Spleen (tissue), 11 donors: ENCODE results near the gene AKT1. TPM values are rescaled to one million over a fixed set of nuclear protein-coding genes. Genes with fewer than 3 reads are reported as not detected.

Experiments
- DNase-seq: peaks from one replicate; pipeline ENCODE4 v3.0.0-alpha.2; 2020
- H3K27ac ChIP-seq, 8 donors: fragments of 200-600 bp; sonication (generic) in 7 of 8; 1 replicate in 4 of 8; 2 replicates in 4 of 8; pipeline versions ENCODE4 v1.5.0 to v1.8.0; 2016 to 2021; ENCODE audit warnings: inconsistent platforms in 4 of 8, mild to moderate bottlenecking in 4 of 8, moderate library complexity in 1 of 8
- H3K27me3 ChIP-seq, 7 donors: fragments of 200-600 bp; sonication (generic) in 6 of 7; replicated peaks in 1 of 7; 1 replicate in 4 of 7; 2 replicates in 3 of 7; pipeline versions ENCODE4 v1.5.0 to v1.8.0; 2016 to 2021; ENCODE audit warnings: inconsistent platforms in 3 of 7, mild to moderate bottlenecking in 1 of 7
- H3K36me3 ChIP-seq, 6 donors: fragments of 200-600 bp; sonication (generic) in 5 of 6; 1 replicate in 4 of 6; 2 replicates in 2 of 6; pipeline versions ENCODE4 v1.5.0 to v1.8.0; 2016 to 2021; ENCODE audit warnings: inconsistent platforms in 2 of 6
- H3K4me1 ChIP-seq, 6 donors: fragments of 200-600 bp; sonication (generic) in 5 of 6; 1 replicate in 3 of 6; 2 replicates in 3 of 6; pipeline versions ENCODE4 v1.5.0 to v1.8.0; 2016 to 2021; ENCODE audit warnings: inconsistent platforms in 3 of 6
- H3K4me3 ChIP-seq, 8 donors: fragments of 200-600 bp; sonication (generic) in 7 of 8; 1 replicate in 4 of 8; 2 replicates in 4 of 8; pipeline versions ENCODE4 v1.5.0 to v1.8.0; 2016 to 2021; ENCODE audit warnings: inconsistent platforms in 4 of 8, mild to moderate bottlenecking in 4 of 8, moderate library complexity in 2 of 8
- H3K9me3 ChIP-seq, 8 donors: fragments of 200-600 bp; sonication (generic) in 7 of 8; 1 replicate in 4 of 8; 2 replicates in 4 of 8; pipeline versions ENCODE4 v1.5.0 to v1.8.0; 2016 to 2021; ENCODE audit warnings: inconsistent platforms in 4 of 8
- CTCF ChIP-seq, 11 experiments: fragments of 200-600 bp in 7 of 11; fragments of 450-650 bp in 4 of 11; sonication (generic) in 4 of 11; IDR thresholded peaks in 8 of 11; conservative IDR thresholded peaks in 3 of 11; 1 replicate in 7 of 11; 2 replicates in 4 of 11; pipeline versions ENCODE4 v1.4.0 to v1.8.0; 2016 to 2021; ENCODE audit warnings: antibody characterized with exemption in 11 of 11, inconsistent platforms in 4 of 11, mild to moderate bottlenecking in 1 of 11
- POLR2A ChIP-seq, 3 donors: fragments of 450-650 bp; IDR thresholded peaks; one replicate each; pipeline ENCODE4 v1.5.1; 2017; ENCODE audit warnings: antibody characterized with exemption in 3 of 3, mild to moderate bottlenecking in 1 of 3
- POLR2AphosphoS5 ChIP-seq, 3 donors: sonication (generic); formaldehyde crosslinking; IDR thresholded peaks; one replicate each; pipeline ENCODE4 v1.5.1; 2017; ENCODE audit warnings: antibody characterized with exemption in 3 of 3
- WGBS, 5 donors: extraction: QIAGEN DNeasy Blood & Tissue Kit in 3 of 5; methylation state at CpG; one replicate each; pipeline versions ENCODE4 v1.1.5 to v1.1.7; 2013 to 2018; 5-methylcytosine and 5-hydroxymethylcytosine counted together
- intact Hi-C: fragments of 100-400 bp; cut with DNase I; formaldehyde crosslinking; loops from one replicate; pipeline ENCODE4 v1.15.0; 2023; ENCODE audit warnings: low total_unique reads
- polyA plus RNA-seq, 3 donors: library from polyadenylated mRNA; stranded (reverse); fragments of 200-250 nt; gene quantifications; one replicate each; pipeline ENCODE4 v1.2.1, GENCODE V29; 2013
- total RNA-seq, 7 donors: library from RNA; depleted of rRNA in 3 of 7; stranded (reverse); fragments of >200 nt in 3 of 7; fragmentation: NEBNext Ultra II Directional in 4 of 7; extraction: Animal tissue kit (Norgen Biotek cat#: 25700) in 4 of 7; gene quantifications; one replicate each; pipeline versions ENCODE4 v1.1.0 to v1.2.1, GENCODE V29; 2016 to 2021
- donor health status: healthy with polysubstance abuse.
- donor health status: DM: no; HTN: no; CAD: no; lungs with moderate emphysema.
- donor health status: DM: no; HTN: no; CAD: no.
- donor health status: Bipolar disorder and iron deficiency.
- donor health status: healthy.
- donor health status: DM: no; HTN: no; CAD: no.
- donor health status: DM: yes; HTN: yes; CAD: no.

Gene AKT1
- total and polyA plus RNA-seq, 10 donors = 56.2 to 184 (median 115) TPM

GRCh38 chr14:104724981-104725771 is 70.4 kb downstream of the AKT1 start:
- Histone ChIP-seq H3K4me3 (peak overlapping the region in 4 of 8 donors; percentile 77 to 97 (median 83)), H3K27ac (peak overlapping the region in 1 of 8 donors; percentile 78), H3K4me1 (peaks cover 5 to 43% (median 25%) of the 10 kb centered on the region in 6 donors), H3K9me3 (no peaks in the 10 kb centered on the region), H3K27me3 (peaks cover 0 to 11% (median 0%) of the 10 kb centered on the region in 7 donors), H3K36me3 (peaks cover 0 to 9% (median 0%) of the 10 kb centered on the region in 6 donors)
- TF ChIP-seq POLR2AphosphoS5 (IDR thresholded peaks at IDR 0.05) (peak in 1 of 3 donors; percentile 32), POLR2A (IDR thresholded peaks at IDR 0.05) (no peak)
- intact Hi-C loops = no loop called here
- 42 to 84% (median 57%) methylated on average over 9 to 24 of the region's 24 CpGs for WGBS, 5 donors
- DNase-seq = no peak

- intact Hi-C loops = no loop called here
Measured at GRCh38 chr14:104724407-104724980, 71.1 kb downstream of the AKT1 start.

GRCh38 chr14:104723651-104724406 is 71.7 kb downstream of the AKT1 start, which contains the start of gene ADSS1:
TSS of gene ADSS1 (plus strand) at chr14:104724229. CDS start at chr14:104724271, 42 bp downstream.
- Histone ChIP-seq H3K4me1 (peaks cover 5 to 43% (median 25%) of the 10 kb centered on the region in 6 donors), H3K9me3 (no peaks in the 10 kb centered on the region), H3K27ac (peak within 1 kb of the TSS in 5 of 8 donors; percentile 57 to 78 (median 68)), H3K4me3 (peak within 1 kb of the TSS; percentile 57 to 97 (median 78)), H3K27me3 (peaks cover 0 to 11% (median 0%) of the 10 kb centered on the region in 7 donors), H3K36me3 (peaks cover 0 to 23% (median 8%) of the 10 kb centered on the region in 6 donors)
- WGBS, 5 donors = 0 to 1% (median 0%) methylated on average over 6 to 82 of the region's 82 CpGs
- peak; percentile 93 for DNase-seq
- intact Hi-C loops = no loop called here
- no peak for TF ChIP-seq POLR2A (IDR thresholded peaks at IDR 0.05)
- peak; percentile 75 to 99 (median 95) for TF ChIP-seq CTCF (IDR thresholded peaks at IDR 0.05 in 8 of 11, conservative IDR thresholded peaks at IDR 0.05 in 3 of 11)
- TF ChIP-seq POLR2AphosphoS5 (IDR thresholded peaks at IDR 0.05) = peak; percentile 6 to 76 (median 31)

More at GRCh38 chr14:104724407-104724980, 71.1 kb downstream of the AKT1 start:
- DNase-seq = no peak
- Histone ChIP-seq H3K4me3 (peak overlapping the region; percentile 57 to 97 (median 78)), H3K9me3 (no peaks in the 10 kb centered on the region), H3K27me3 (peaks cover 0 to 11% (median 0%) of the 10 kb centered on the region in 7 donors), H3K4me1 (peaks cover 5 to 43% (median 25%) of the 10 kb centered on the region in 6 donors), H3K27ac (peak overlapping the region in 5 of 8 donors; percentile 57 to 78 (median 68)), H3K36me3 (peaks cover 0 to 16% (median 1%) of the 10 kb centered on the region in 6 donors)
- WGBS, 5 donors = 5 to 14% (median 8%) methylated on average over 16 to 27 of the region's 27 CpGs
- TF ChIP-seq CTCF (IDR thresholded peaks at IDR 0.05 in 8 of 11, conservative IDR thresholded peaks at IDR 0.05 in 3 of 11) (no peak), POLR2AphosphoS5 (IDR thresholded peaks at IDR 0.05) (no peak), POLR2A (IDR thresholded peaks at IDR 0.05) (no peak)

GRCh38 chr14:104722938-104723650 is 72.5 kb downstream of the AKT1 start:
- Histone ChIP-seq H3K9me3 (no peaks in the 10 kb centered on the region), H3K4me1 (peaks cover 5 to 43% (median 25%) of the 10 kb centered on the region in 6 donors), H3K36me3 (peaks cover 0 to 30% (median 11%) of the 10 kb centered on the region in 6 donors), H3K27me3 (peaks cover 0 to 11% (median 0%) of the 10 kb centered on the region in 7 donors), H3K4me3 (peak overlapping the region; percentile 57 to 97 (median 78)), H3K27ac (peak overlapping the region in 2 of 8 donors; percentile 68 to 78)
- no peak for DNase-seq
- intact Hi-C loops = no loop called here
- WGBS, 5 donors = 36 to 90% (median 50%) methylated on average over 3 to 26 of the region's 26 CpGs
- TF ChIP-seq POLR2A (IDR thresholded peaks at IDR 0.05) (no peak), POLR2AphosphoS5 (IDR thresholded peaks at IDR 0.05) (no peak), CTCF (IDR thresholded peaks at IDR 0.05 in 8 of 11, conservative IDR thresholded peaks at IDR 0.05 in 3 of 11) (no peak)
